Caco-2 (cell line): ENCODE results near the gene UGT1A3. TPM values are rescaled to one million over a fixed set of nuclear protein-coding genes. Genes with fewer than 3 reads are reported as not detected.

Source experiments
- Bru-seq: library from RNA; stranded (reverse); fragments of 400-500 nt; gene quantifications from one replicate; lab custom pipeline; 2021; lab: Mats Ljungman, UMichigan
- BruChase-seq, 2 experiments: library from RNA; stranded (reverse); fragments of 400-500 nt; gene quantifications; one replicate each; lab custom pipeline; 2021; lab: Mats Ljungman, UMichigan
- BruUV-seq: library from RNA; stranded (reverse); fragments of 400-500 nt; replicated peaks from 2 replicates; lab custom pipeline; 2021; lab: Mats Ljungman, UMichigan
- CTCF ChIA-PET: fragments of 300-600 bp; sonication (Branson Sonifier 250); formaldehyde crosslinking; loops from one replicate; lab custom pipeline; 2022; ENCODE audit warnings: antibody characterized with exemption; lab: Charles Lee
- POLR2A ChIA-PET: fragments of 300-600 bp; sonication (Branson Sonifier 250); formaldehyde crosslinking; loops from one replicate; lab custom pipeline; 2022; ENCODE audit warnings: antibody characterized with exemption; lab: Charles Lee
- DNase-seq, 2 experiments: peaks; one replicate each; pipeline versions ENCODE4 v3.0.0 to v3.0.0-alpha.2; 2020 to 2022
- H3K27me3 ChIP-seq: replicated peaks from 2 replicates; pipeline ENCODE4 v1.6.0; 2011; ENCODE audit warnings: low read length; ENCODE audit not compliant: control insufficient read depth, insufficient read depth
- H3K36me3 ChIP-seq: 2 replicates; pipeline ENCODE4 v1.5.1; 2011; ENCODE audit warnings: low read length; ENCODE audit not compliant: control insufficient read depth, insufficient read depth
- H3K4me1 ChIP-seq: fragments of 250-450 bp; sonication (Bioruptor Pico); 2 replicates; pipeline ENCODE4 v1.5.1; 2020; ENCODE audit warnings: mild to moderate bottlenecking
- H3K4me3 ChIP-seq: 2 replicates; pipeline ENCODE4 v1.5.1; 2011; ENCODE audit warnings: low read depth, mild to moderate bottlenecking, control low read depth, low read length
- H3K9me3 ChIP-seq: fragments of 250-450 bp; sonication (Bioruptor Pico); 2 replicates; pipeline ENCODE4 v1.5.1; 2020; ENCODE audit warnings: mild to moderate bottlenecking, moderate library complexity
- H3K27ac Mint-ChIP-seq: one replicate; pipeline ENCODE4 v1.8.0; 2022; ENCODE audit warnings: mixed read lengths; ENCODE audit not compliant: unreplicated experiment
- H3K27me3 Mint-ChIP-seq: one replicate; pipeline ENCODE4 v1.8.0; 2022; ENCODE audit warnings: mixed read lengths; ENCODE audit not compliant: insufficient read depth, unreplicated experiment
- H3K36me3 Mint-ChIP-seq: one replicate; pipeline ENCODE4 v1.8.0; 2022; ENCODE audit warnings: mild to moderate bottlenecking, mixed read lengths; ENCODE audit not compliant: insufficient read depth, unreplicated experiment
- H3K4me1 Mint-ChIP-seq: one replicate; pipeline ENCODE4 v1.8.0; 2022; ENCODE audit warnings: low read depth, mixed read lengths; ENCODE audit not compliant: unreplicated experiment
- H3K4me3 Mint-ChIP-seq: one replicate; pipeline ENCODE4 v1.8.0; 2022; ENCODE audit warnings: mild to moderate bottlenecking, moderate library complexity, mixed read lengths; ENCODE audit not compliant: unreplicated experiment
- H3K9me3 Mint-ChIP-seq: one replicate; pipeline ENCODE4 v1.8.0; 2022; ENCODE audit warnings: mixed read lengths; ENCODE audit not compliant: unreplicated experiment
- intact Hi-C: fragments of 100-400 bp; cut with micrococcal nuclease; formaldehyde crosslinking; loops from one replicate; pipeline ENCODE4 v1.10.0; 2022; ENCODE audit not compliant: unreplicated experiment
- long read RNA-seq: library from polyadenylated mRNA; stranded (forward); transcript quantifications from one replicate; pipeline ENCODE4 v2.0.0, GENCODE V29; 2022
- total RNA-seq: library from RNA; stranded (reverse); gene quantifications from 2 replicates; pipeline ENCODE4 v1.2.3, GENCODE V29; 2022
- TF ChIP-seq, protein P1 (sequence below), 2 experiments: fragments of 200-600 bp in 1 of 2; IDR thresholded peaks; 1 replicate in 1 of 2; 2 replicates in 1 of 2; pipeline versions ENCODE4 v1.5.1 to v1.8.0; 2011 to 2022; ENCODE audit warnings: antibody characterized with exemption in 1 of 2, control low read depth in 1 of 2, inconsistent platforms in 1 of 2, low read depth in 1 of 2, low read length in 1 of 2, mild to moderate bottlenecking in 1 of 2, moderate library complexity in 1 of 2; ENCODE audit not compliant: insufficient read depth in 1 of 2, severe bottlenecking in 1 of 2, unreplicated experiment in 1 of 2

The UGT1A3 gene
- total RNA-seq: 0.64 and 0.65 TPM in 2 replicates
- percentile 62 among the genes with signal in this experiment for Bru-seq, nascent RNA
- BruChase-seq, experiment 1, labeled RNA remaining after a 2-hour chase: percentile 71 among the genes with signal in this experiment
- BruChase-seq, experiment 2, labeled RNA remaining after a 6-hour chase: percentile 73 among the genes with signal in this experiment
- long read RNA-seq: 0 reads

DNA sequence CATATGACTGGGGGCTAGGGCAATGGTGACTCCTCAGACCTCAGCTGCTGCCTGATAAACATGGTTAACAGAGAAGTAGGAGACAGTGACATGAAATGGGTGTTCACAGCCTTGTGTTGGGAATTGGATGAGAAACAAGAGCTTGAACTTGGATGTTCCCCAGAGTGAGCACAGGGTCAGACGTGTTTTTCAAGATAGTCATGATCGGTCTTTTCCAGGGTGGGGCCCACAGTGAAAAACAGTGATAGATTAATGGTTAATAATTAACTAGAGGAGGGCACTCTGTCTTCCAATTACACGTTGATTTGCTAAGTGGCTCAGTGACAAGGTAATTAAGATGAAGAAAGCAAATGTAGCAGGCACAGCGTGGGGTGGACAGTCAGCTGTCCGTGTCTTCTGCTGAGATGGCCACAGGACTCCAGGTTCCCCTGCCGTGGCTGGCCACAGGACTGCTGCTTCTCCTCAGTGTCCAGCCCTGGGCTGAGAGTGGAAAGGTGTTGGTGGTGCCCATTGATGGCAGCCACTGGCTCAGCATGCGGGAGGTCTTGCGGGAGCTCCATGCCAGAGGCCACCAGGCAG lies at the start of gene UGT1A3:
TSS of gene UGT1A3 (plus strand) at position 320 of the 579 bp plus-strand sequence. CDS start at position 405, 85 bp downstream.
- no peaks in the 10 kb centered on the region for H3K27me3 ChIP-seq
- TF ChIP-seq, protein P1, sequence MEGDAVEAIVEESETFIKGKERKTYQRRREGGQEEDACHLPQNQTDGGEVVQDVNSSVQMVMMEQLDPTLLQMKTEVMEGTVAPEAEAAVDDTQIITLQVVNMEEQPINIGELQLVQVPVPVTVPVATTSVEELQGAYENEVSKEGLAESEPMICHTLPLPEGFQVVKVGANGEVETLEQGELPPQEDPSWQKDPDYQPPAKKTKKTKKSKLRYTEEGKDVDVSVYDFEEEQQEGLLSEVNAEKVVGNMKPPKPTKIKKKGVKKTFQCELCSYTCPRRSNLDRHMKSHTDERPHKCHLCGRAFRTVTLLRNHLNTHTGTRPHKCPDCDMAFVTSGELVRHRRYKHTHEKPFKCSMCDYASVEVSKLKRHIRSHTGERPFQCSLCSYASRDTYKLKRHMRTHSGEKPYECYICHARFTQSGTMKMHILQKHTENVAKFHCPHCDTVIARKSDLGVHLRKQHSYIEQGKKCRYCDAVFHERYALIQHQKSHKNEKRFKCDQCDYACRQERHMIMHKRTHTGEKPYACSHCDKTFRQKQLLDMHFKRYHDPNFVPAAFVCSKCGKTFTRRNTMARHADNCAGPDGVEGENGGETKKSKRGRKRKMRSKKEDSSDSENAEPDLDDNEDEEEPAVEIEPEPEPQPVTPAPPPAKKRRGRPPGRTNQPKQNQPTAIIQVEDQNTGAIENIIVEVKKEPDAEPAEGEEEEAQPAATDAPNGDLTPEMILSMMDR (IDR thresholded peaks at IDR 0.05; ENCODE audit: insufficient read depth in 1 of 2, low read depth in 1 of 2, low read length in 1 of 2, severe bottlenecking in 1 of 2, unreplicated experiment in 1 of 2): no peak
- POLR2A ChIA-PET: no interaction called here
- Mint-ChIP-seq H3K36me3 (peaks cover 6% of the 10 kb centered on the region), H3K27me3 (no peaks in the 10 kb centered on the region), H3K9me3 (no peaks in the 10 kb centered on the region), H3K4me1 (peaks cover 6% of the 10 kb centered on the region), H3K27ac (peak within 1 kb of the TSS; percentile 34), H3K4me3 (no peak within 1 kb of the TSS)
- intact Hi-C loops: no loop called here
- no TSS peak for BruUV-seq
- no peaks in the 10 kb centered on the region for H3K36me3 ChIP-seq
- CTCF ChIA-PET: no interaction called here
- no peak for DNase-seq
- no peak within 1 kb of the TSS for H3K4me3 ChIP-seq
- no peaks in the 10 kb centered on the region for H3K4me1 ChIP-seq
- no peaks in the 10 kb centered on the region for H3K9me3 ChIP-seq

DNA sequence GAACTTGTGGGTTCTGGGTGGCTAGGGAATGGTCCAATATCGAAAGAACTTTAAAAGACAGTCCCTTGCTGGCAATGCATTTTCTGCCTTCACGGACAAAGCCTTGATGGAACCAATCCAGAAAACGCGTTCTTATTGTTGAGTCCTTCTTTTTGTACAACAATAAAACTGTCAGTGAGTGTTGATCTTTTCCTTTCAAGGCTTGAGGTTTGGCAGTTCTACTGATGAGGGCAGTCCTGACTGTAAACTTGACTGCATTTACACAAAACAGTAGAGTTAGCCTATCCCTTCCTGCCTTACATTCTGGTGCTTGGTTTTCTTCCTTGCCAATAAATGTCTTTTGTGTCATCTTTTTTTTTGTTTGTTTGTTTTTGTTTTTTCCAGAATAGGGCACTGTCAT lies 49.6 kb upstream of the UGT1A3 start:
- TF ChIP-seq, protein P1 (IDR thresholded peaks at IDR 0.05; ENCODE audit: insufficient read depth in 1 of 2, low read depth in 1 of 2, low read length in 1 of 2, severe bottlenecking in 1 of 2, unreplicated experiment in 1 of 2): no peak
- Histone ChIP-seq H3K9me3 (no peaks in the 10 kb centered on the region), H3K4me3 (no peak overlapping the region), H3K4me1 (no peaks in the 10 kb centered on the region), H3K27me3 (no peaks in the 10 kb centered on the region), H3K36me3 (no peaks in the 10 kb centered on the region)
- intact Hi-C loops: no loop called here
- Mint-ChIP-seq H3K4me3 (no peak overlapping the region), H3K9me3 (no peaks in the 10 kb centered on the region), H3K27me3 (no peaks in the 10 kb centered on the region), H3K4me1 (no peaks in the 10 kb centered on the region), H3K27ac (no peak overlapping the region), H3K36me3 (no peaks in the 10 kb centered on the region)
- no TSS peak for BruUV-seq
- CTCF ChIA-PET: no interaction called here
- DNase-seq: no peak
- POLR2A ChIA-PET: no interaction called here

DNA sequence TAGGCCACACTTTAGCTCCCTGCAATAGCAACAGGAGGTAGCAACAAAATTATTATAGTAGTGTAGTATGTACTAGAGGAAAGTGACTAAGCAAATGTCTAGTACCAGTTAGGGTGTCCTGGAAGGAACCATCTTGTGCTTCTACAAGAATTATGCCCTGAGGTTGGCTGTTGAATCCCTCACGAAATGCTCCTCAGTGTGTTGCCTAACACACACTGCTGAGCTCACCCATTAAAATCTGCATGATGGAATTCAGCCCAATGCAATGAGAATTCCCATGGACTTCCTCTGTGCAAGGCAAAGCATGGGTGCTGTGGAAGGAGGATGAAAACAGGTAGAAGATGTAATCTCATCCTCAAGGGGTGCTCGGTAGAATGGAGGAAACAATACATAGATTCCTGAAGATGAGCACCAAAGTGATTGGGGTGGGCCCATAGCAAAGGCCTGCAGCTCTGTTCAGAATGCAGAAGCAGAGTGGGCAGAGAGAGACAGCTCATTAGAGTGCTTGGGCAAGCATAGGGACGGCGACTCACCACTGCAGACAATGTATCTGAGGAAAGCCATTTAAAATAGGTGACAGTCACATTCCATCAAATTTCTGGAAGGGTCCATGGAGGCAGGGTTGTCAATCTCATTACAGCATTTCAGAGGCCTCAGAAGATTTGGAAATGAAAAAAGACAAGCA lies 48.3 kb upstream of the UGT1A3 start:
- no peak overlapping the region for H3K4me3 Mint-ChIP-seq
- no peaks in the 10 kb centered on the region for H3K9me3 Mint-ChIP-seq
- intact Hi-C loops: no loop called here
- no peaks in the 10 kb centered on the region for H3K27me3 Mint-ChIP-seq
- no peaks in the 10 kb centered on the region for H3K9me3 ChIP-seq
- CTCF ChIA-PET: no interaction called here
- no peaks in the 10 kb centered on the region for H3K36me3 ChIP-seq
- BruUV-seq: no TSS peak
- no peaks in the 10 kb centered on the region for H3K4me1 Mint-ChIP-seq
- TF ChIP-seq, protein P1 (IDR thresholded peaks at IDR 0.05; ENCODE audit: insufficient read depth in 1 of 2, low read depth in 1 of 2, low read length in 1 of 2, severe bottlenecking in 1 of 2, unreplicated experiment in 1 of 2): no peak
- no peaks in the 10 kb centered on the region for H3K4me1 ChIP-seq
- no peaks in the 10 kb centered on the region for H3K36me3 Mint-ChIP-seq
- POLR2A ChIA-PET: no interaction called here
- no peaks in the 10 kb centered on the region for H3K27me3 ChIP-seq
- H3K4me3 ChIP-seq: no peak overlapping the region
- no peak overlapping the region for H3K27ac Mint-ChIP-seq
- DNase-seq: no peak
